Activated T-helper 2 cell treated with anti-CD3 and anti-CD28 coated beads, Interferon-gamma antibody, Interleukin-2, Interleukin-4, amounts not matched to agents 10 μg/mL and 5 μg/mL and 100 μg/mL, durations not matched to agents 14 hours and 24 hours and 36 hours (primary cell): ENCODE results near the gene DDX41. TPM values are rescaled to one million over a fixed set of nuclear protein-coding genes. Genes with fewer than 3 reads are reported as not detected.
"Not testable (repeated sequence)": the region's sequence is repeated elsewhere in the genome, so short reads cannot be mapped to it uniquely, and the experiment has no call there.

Experiments used
- DNase-seq: peaks from one replicate; pipeline ENCODE4 v3.0.0; 2021; ENCODE audit warnings: low spot score
- H3K27ac Mint-ChIP-seq: one replicate; pipeline ENCODE4 v1.8.0; 2021; ENCODE audit warnings: mixed read lengths
- H3K27me3 Mint-ChIP-seq: one replicate; pipeline ENCODE4 v1.8.0; 2021; ENCODE audit warnings: low read depth, mixed read lengths
- H3K36me3 Mint-ChIP-seq: one replicate; pipeline ENCODE4 v1.8.0; 2021; ENCODE audit warnings: low read depth, mixed read lengths
- H3K4me1 Mint-ChIP-seq: one replicate; pipeline ENCODE4 v1.8.0; 2021; ENCODE audit warnings: low read depth, mixed read lengths
- H3K4me3 Mint-ChIP-seq: one replicate; pipeline ENCODE4 v1.8.0; 2021; ENCODE audit warnings: low read depth, mild to moderate bottlenecking, moderate library complexity, mixed read lengths
- H3K9me3 Mint-ChIP-seq: one replicate; pipeline ENCODE4 v1.8.0; 2021; ENCODE audit warnings: mixed read lengths
- intact Hi-C: fragments of 100-400 bp; cut with micrococcal nuclease; formaldehyde crosslinking; loops from one replicate; pipeline ENCODE4 v1.15.1; 2023
- total RNA-seq: library from RNA; stranded (reverse); gene quantifications from 2 replicates; pipeline ENCODE4 v1.2.3, GENCODE V29; 2022

Gene DDX41
- total RNA-seq, 1 donor from 2014 or later = 144 TPM

DNA sequence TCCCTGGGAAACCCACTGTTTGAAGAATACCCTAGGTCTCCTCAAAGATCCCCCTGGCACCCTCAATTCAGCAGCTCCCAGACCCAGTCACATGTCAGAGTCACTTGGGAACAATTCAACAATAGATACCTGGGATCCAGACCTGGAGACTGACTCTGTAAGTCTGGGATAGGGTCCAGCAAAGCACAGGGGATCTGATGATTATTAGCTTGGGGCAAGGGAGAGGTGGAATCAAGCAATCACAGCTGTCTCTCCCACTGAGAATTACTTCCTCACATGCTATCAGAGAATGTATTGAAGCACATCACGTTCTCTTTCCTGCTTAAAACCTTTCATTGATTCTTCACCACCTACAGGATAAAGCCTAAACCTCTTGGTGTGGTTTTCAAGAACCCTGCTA lies 31.7 kb upstream of the DDX41 start:
- no peaks in the 10 kb centered on the region for H3K9me3 Mint-ChIP-seq
- intact Hi-C loops = no loop called here
- no peaks in the 10 kb centered on the region for H3K27me3 Mint-ChIP-seq
- H3K36me3 Mint-ChIP-seq = peaks cover 19% of the 10 kb centered on the region
- no peak for DNase-seq
- H3K27ac Mint-ChIP-seq = no peak overlapping the region
- no peak overlapping the region for H3K4me3 Mint-ChIP-seq
- peaks cover 20% of the 10 kb centered on the region for H3K4me1 Mint-ChIP-seq

DNA sequence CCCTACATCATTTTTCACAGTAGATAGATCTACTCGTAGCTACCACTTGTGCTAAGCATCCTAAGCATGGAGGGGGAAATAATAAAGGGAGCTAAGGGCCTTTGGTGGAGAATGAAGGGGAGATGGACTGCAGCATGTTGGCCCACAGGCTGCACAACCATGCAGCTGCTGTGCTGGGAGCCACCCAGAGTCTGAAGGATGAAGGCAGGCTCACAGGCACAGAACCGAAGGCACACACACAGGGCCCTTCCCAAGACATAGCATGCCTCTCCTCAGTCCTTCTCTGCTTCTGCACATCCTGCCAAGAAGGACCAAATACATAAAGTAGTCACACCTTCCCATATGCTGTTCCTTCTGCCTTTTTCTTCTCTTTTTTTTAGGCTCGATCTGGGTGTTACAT lies 31.0 kb upstream of the DDX41 start:
- no peaks in the 10 kb centered on the region for H3K27me3 Mint-ChIP-seq
- no peaks in the 10 kb centered on the region for H3K9me3 Mint-ChIP-seq
- peaks cover 17% of the 10 kb centered on the region for H3K36me3 Mint-ChIP-seq
- H3K4me3 Mint-ChIP-seq = no peak overlapping the region
- H3K27ac Mint-ChIP-seq = no peak overlapping the region
- intact Hi-C loops = no loop called here
- DNase-seq = no peak
- peaks cover 15% of the 10 kb centered on the region for H3K4me1 Mint-ChIP-seq

GRCh38 chr5:177546258-177546741 lies 29.5 kb upstream of the DDX41 start:
- H3K36me3 Mint-ChIP-seq = peaks cover 14% of the 10 kb centered on the region
- no peaks in the 10 kb centered on the region for H3K27me3 Mint-ChIP-seq
- no peak overlapping the region for H3K27ac Mint-ChIP-seq
- no peaks in the 10 kb centered on the region for H3K9me3 Mint-ChIP-seq
- intact Hi-C loops = no loop called here
- H3K4me3 Mint-ChIP-seq = no peak overlapping the region
- no peak for DNase-seq
- peaks cover 7% of the 10 kb centered on the region for H3K4me1 Mint-ChIP-seq

GRCh38 chr5:177545487-177546257 lies 28.9 kb upstream of the DDX41 start:
- intact Hi-C loops = no loop called here
- H3K36me3 Mint-ChIP-seq = peaks cover 14% of the 10 kb centered on the region
- no peak for DNase-seq
- peaks cover 7% of the 10 kb centered on the region for H3K4me1 Mint-ChIP-seq
- no peaks in the 10 kb centered on the region for H3K27me3 Mint-ChIP-seq
- no peaks in the 10 kb centered on the region for H3K9me3 Mint-ChIP-seq
- no peak overlapping the region for H3K4me3 Mint-ChIP-seq
- H3K27ac Mint-ChIP-seq = no peak overlapping the region

DNA sequence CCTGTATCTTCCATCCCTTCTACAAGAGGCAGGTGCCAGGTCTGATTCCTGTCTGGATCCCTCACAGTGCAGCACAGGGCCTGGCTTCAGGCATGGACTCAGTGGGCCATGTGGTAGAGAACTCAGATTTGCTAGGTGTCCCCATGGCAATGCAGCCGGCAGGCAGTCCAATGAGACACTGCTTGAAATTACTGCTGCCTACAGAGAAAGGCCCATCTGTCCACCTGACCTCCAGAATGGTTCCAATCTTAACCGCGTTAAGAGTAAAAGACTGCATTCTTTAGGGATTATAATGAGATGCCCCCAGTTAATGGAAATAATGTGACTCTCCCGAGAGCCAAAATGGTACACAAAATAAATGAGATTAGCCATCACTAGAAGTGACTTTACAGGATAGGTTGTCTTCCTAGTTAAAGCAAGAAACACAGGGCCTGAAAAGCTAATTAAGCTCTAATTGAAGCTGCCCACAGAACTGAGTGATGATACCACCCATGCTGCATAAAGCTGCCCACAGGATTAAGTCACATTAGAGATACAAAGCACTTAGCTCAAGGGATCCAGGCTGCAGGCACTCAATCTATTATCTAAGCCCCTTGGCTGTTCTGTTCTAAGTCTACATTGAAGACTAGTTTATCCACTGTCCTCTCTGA lies 26.2 kb upstream of the DDX41 start:
- Mint-ChIP-seq H3K4me3 (no peak overlapping the region), H3K27ac (no peak overlapping the region), H3K9me3 (no peaks in the 10 kb centered on the region), H3K4me1 (peaks cover 3% of the 10 kb centered on the region), H3K36me3 (peaks cover 23% of the 10 kb centered on the region), H3K27me3 (no peaks in the 10 kb centered on the region)
- DNase-seq = no peak
- intact Hi-C loops = no loop called here

DNA sequence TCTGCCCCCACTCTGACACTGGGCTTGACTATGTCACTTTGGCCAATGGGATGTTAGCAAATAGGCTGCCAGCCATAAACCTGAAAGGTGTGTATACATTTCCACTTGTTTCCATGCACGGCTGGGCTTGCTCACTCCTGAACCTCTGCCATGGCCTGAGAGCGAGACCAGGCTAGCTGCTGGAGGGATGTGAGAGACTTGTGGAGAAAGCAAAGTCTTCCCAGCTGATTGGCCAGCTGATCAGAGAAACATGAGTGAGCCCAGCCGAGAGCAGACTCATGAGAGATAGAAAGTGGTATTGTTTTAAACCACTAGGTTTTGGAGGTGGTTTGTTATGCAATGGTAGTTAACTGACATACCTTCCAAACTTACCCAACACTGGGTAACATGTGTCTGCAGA lies 23.7 kb upstream of the DDX41 start:
- Mint-ChIP-seq H3K27me3 (no peaks in the 10 kb centered on the region), H3K27ac (no peak overlapping the region), H3K4me3 (no peak overlapping the region), H3K9me3 (no peaks in the 10 kb centered on the region), H3K4me1 (peaks cover 2% of the 10 kb centered on the region), H3K36me3 (peaks cover 26% of the 10 kb centered on the region)
- intact Hi-C loops = no loop called here
- DNase-seq = no peak

DNA sequence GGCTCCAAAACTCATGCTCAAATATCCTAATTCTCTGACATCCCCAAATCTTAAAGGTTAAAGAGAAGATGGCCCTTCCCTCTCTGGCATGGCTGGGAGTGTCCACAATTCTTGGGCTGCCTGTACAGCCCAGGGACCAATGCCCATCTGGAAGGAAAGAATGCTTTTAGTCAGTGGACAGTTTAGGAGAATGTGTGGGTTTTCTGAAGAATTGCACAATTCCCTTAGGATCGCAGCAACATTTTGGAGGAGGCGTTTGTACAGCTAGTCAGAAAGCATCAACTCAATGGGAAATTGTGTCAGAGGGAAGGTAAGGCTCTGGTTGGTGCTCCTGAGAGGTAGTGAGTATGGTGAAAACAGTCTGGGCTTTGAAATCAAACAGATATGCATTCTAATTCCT lies 22.6 kb upstream of the DDX41 start:
- peaks cover 2% of the 10 kb centered on the region for H3K4me1 Mint-ChIP-seq
- H3K27ac Mint-ChIP-seq = no peak overlapping the region
- DNase-seq = no peak
- H3K4me3 Mint-ChIP-seq = no peak overlapping the region
- H3K9me3 Mint-ChIP-seq = no peaks in the 10 kb centered on the region
- intact Hi-C loops = no loop called here
- no peaks in the 10 kb centered on the region for H3K27me3 Mint-ChIP-seq
- H3K36me3 Mint-ChIP-seq = peaks cover 31% of the 10 kb centered on the region

DNA sequence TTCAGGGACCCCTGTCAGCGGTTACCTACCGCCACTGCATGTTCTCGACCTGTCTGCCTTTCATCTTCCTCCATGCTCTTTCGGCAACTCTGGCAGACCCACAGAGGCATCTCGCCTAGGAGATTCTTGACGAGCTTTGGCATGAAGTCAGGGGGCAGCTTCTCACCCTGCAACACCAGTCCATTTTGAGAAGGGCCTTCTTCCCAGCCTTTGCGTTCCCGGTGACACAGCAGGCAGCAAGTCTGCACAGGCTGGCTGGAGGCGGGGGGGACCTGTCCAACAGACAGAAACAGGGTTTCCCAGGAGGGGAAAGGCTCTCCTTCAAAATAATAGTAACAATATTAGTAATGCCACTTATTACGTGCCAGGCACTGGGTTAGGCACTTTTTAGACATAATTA lies 22.1 kb upstream of the DDX41 start:
- Mint-ChIP-seq H3K4me1 (peaks cover 2% of the 10 kb centered on the region), H3K36me3 (peaks cover 33% of the 10 kb centered on the region), H3K9me3 (no peaks in the 10 kb centered on the region), H3K27me3 (no peaks in the 10 kb centered on the region), H3K4me3 (no peak overlapping the region), H3K27ac (no peak overlapping the region)
- intact Hi-C loops = no loop called here
- no peak for DNase-seq

GRCh38 chr5:177537389-177538361 lies 20.9 kb upstream of the DDX41 start:
- H3K27ac Mint-ChIP-seq = no peak overlapping the region
- H3K27me3 Mint-ChIP-seq = no peaks in the 10 kb centered on the region
- no peaks in the 10 kb centered on the region for H3K9me3 Mint-ChIP-seq
- H3K36me3 Mint-ChIP-seq = peaks cover 38% of the 10 kb centered on the region
- intact Hi-C loops = no loop called here
- DNase-seq = no peak
- H3K4me1 Mint-ChIP-seq = no peaks in the 10 kb centered on the region
- H3K4me3 Mint-ChIP-seq = no peak overlapping the region

GRCh38 chr5:177536386-177536785 lies 19.6 kb upstream of the DDX41 start:
- Mint-ChIP-seq H3K4me3 (no peak overlapping the region), H3K27ac (no peak overlapping the region), H3K9me3 (no peaks in the 10 kb centered on the region), H3K27me3 (no peaks in the 10 kb centered on the region), H3K4me1 (no peaks in the 10 kb centered on the region), H3K36me3 (peaks cover 40% of the 10 kb centered on the region)
- DNase-seq = no peak
- intact Hi-C loops = no loop called here

DNA sequence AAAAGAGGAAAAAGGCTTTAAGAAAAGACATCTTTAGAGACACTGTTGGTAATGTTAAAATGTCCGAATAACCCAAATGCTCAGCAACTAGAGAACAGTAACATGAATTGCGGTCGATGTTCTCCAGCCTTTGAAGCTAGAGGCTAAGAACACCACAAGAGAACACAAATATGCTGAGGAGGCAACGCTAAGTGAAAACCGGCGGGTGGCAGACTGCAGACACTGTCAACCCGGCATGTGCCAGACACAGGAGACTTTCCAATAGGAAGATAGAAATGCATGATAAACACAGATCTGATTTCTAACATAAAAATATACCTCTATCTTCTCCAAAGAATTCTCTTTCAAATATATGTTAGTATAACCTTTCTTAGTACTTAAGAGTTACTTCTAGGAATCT lies 18.4 kb upstream of the DDX41 start:
- Mint-ChIP-seq H3K27ac (no peak overlapping the region), H3K4me1 (no peaks in the 10 kb centered on the region), H3K4me3 (no peak overlapping the region), H3K36me3 (peaks cover 47% of the 10 kb centered on the region), H3K27me3 (no peaks in the 10 kb centered on the region), H3K9me3 (no peaks in the 10 kb centered on the region)
- intact Hi-C loops = no loop called here
- no peak for DNase-seq

DNA sequence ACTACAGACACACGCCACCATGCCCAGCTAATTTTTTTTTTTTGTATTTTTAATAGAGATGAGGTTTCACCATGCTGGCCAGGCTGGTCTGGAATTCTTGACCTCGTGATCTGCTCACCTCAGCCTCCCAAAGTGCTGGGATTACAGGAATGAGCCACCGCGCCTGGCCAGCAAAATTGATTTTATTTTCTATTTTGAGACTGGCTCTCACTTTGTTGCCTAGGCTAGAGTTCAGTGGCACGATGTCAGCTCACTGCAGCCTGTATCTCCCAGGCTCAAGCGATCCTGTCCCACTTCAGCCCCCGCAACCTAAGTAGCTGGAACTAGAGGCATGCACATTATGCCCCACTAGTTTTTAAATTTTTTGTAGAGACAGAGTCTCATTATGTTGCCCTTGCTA lies 17.7 kb upstream of the DDX41 start:
- peaks cover 47% of the 10 kb centered on the region for H3K36me3 Mint-ChIP-seq
- H3K9me3 Mint-ChIP-seq, intact Hi-C loops: not testable (repeated sequence)

More for the DNA sequence above, 17.7 kb upstream of the DDX41 start:
- not testable (repeated sequence) for H3K4me1 Mint-ChIP-seq, H3K27me3 Mint-ChIP-seq, H3K4me3 Mint-ChIP-seq, DNase-seq, H3K27ac Mint-ChIP-seq
